ENCODE measurements around the gene LSAMP. TPM values are rescaled to one million over a fixed set of nuclear protein-coding genes. Genes with fewer than 3 reads are reported as not detected.

LSAMP gene
- total RNA-seq, 4 donors from 2014 or later, result 1.3 to 8.3 (median 1.8) TPM

- TF ChIP-seq CTCF (IDR thresholded peaks at IDR 0.05), result no peak
- no peak for TF ChIP-seq POLR2A (IDR thresholded peaks at IDR 0.05)
- no peaks in the 10 kb centered on the region for H3K27me3 ChIP-seq
- no peaks in the 10 kb centered on the region for H3K4me1 ChIP-seq
- no peak overlapping the region for H3K4me3 ChIP-seq
- no peak overlapping the region for H3K27ac ChIP-seq
- H3K36me3 ChIP-seq, result no peaks in the 10 kb centered on the region
- no peaks in the 10 kb centered on the region for H3K9me3 ChIP-seq
- no peak for DNase-seq
Measured at GRCh38 chr3:116020989-116021388, 424.3 kb downstream of the LSAMP start.

GRCh38 chr3:116020495-116020894 is 424.8 kb downstream of the LSAMP start:
- DNase-seq, result no peak
- H3K4me1 ChIP-seq, result no peaks in the 10 kb centered on the region
- no peak for TF ChIP-seq CTCF (IDR thresholded peaks at IDR 0.05)
- no peak for TF ChIP-seq POLR2A (IDR thresholded peaks at IDR 0.05)
- H3K27me3 ChIP-seq, result no peaks in the 10 kb centered on the region
- no peak overlapping the region for H3K4me3 ChIP-seq
- H3K36me3 ChIP-seq, result no peaks in the 10 kb centered on the region
- H3K27ac ChIP-seq, result no peak overlapping the region
- no peaks in the 10 kb centered on the region for H3K9me3 ChIP-seq

- Histone ChIP-seq H3K36me3 (no peaks in the 10 kb centered on the region), H3K9me3 (no peaks in the 10 kb centered on the region), H3K27ac (no peak overlapping the region), H3K27me3 (no peaks in the 10 kb centered on the region), H3K4me3 (no peak overlapping the region), H3K4me1 (no peaks in the 10 kb centered on the region)
- TF ChIP-seq CTCF (IDR thresholded peaks at IDR 0.05) (no peak), POLR2A (IDR thresholded peaks at IDR 0.05) (no peak)
- DNase-seq, result no peak
Measured at GRCh38 chr3:116019254-116019763, 426.0 kb downstream of the LSAMP start.

GRCh38 chr3:116018646-116019045 is 426.6 kb downstream of the LSAMP start:
- DNase-seq, result no peak
- TF ChIP-seq CTCF (IDR thresholded peaks at IDR 0.05) (no peak), POLR2A (IDR thresholded peaks at IDR 0.05) (no peak)
- H3K27me3 ChIP-seq, result no peaks in the 10 kb centered on the region
- H3K27ac ChIP-seq, result no peak overlapping the region
- no peaks in the 10 kb centered on the region for H3K36me3 ChIP-seq
- no peak overlapping the region for H3K4me3 ChIP-seq
- no peaks in the 10 kb centered on the region for H3K9me3 ChIP-seq
- no peaks in the 10 kb centered on the region for H3K4me1 ChIP-seq

- Histone ChIP-seq H3K36me3 (no peaks in the 10 kb centered on the region), H3K4me3 (no peak overlapping the region), H3K27me3 (no peaks in the 10 kb centered on the region), H3K9me3 (no peaks in the 10 kb centered on the region), H3K4me1 (no peaks in the 10 kb centered on the region), H3K27ac (no peak overlapping the region)
- TF ChIP-seq POLR2A (IDR thresholded peaks at IDR 0.05), result no peak
- no peak for TF ChIP-seq CTCF (IDR thresholded peaks at IDR 0.05)
- no peak for DNase-seq
Measured at GRCh38 chr3:116015931-116016330, 429.4 kb downstream of the LSAMP start.

GRCh38 chr3:116007000-116007399 is 438.3 kb downstream of the LSAMP start:
- H3K4me3 ChIP-seq, result no peak overlapping the region

More at GRCh38 chr3:116007000-116007399, 438.3 kb downstream of the LSAMP start:
- Histone ChIP-seq H3K27me3 (no peaks in the 10 kb centered on the region), H3K27ac (no peak overlapping the region), H3K9me3 (no peaks in the 10 kb centered on the region), H3K4me1 (no peaks in the 10 kb centered on the region), H3K36me3 (no peaks in the 10 kb centered on the region)
- no peak for DNase-seq
- TF ChIP-seq POLR2A (IDR thresholded peaks at IDR 0.05) (no peak), CTCF (IDR thresholded peaks at IDR 0.05) (no peak)
